ENCODE results near the gene ZEB2.
"Not testable (repeated sequence)": the region's sequence is repeated elsewhere in the genome, so short reads cannot be mapped to it uniquely, and the experiment has no call there.

Gene ZEB2

GRCh38 chr2:144376460-144376859, 143.5 kb downstream of the ZEB2 start:
- DNase-seq, result peak; percentile 81

GRCh38 chr2:144374163-144374661, 145.7 kb downstream of the ZEB2 start:
- peak; percentile 68 for DNase-seq

GRCh38 chr2:144372410-144373080, 147.4 kb downstream of the ZEB2 start:
- DNase-seq, result peak; percentile 69

GRCh38 chr2:144370937-144371584, 148.9 kb downstream of the ZEB2 start:
- no peak for DNase-seq

- DNase-seq, result no peak
Measured at GRCh38 chr2:144369416-144369815, 150.5 kb downstream of the ZEB2 start.

- no peak for DNase-seq
Measured at GRCh38 chr2:144366825-144367429, 153.0 kb downstream of the ZEB2 start.

GRCh38 chr2:144364944-144365738, 154.8 kb downstream of the ZEB2 start:
- DNase-seq, result peak; percentile 78

- DNase-seq, result not testable (repeated sequence)
Measured at GRCh38 chr2:144364247-144364646, 155.7 kb downstream of the ZEB2 start.

- DNase-seq, result no peak
Measured at GRCh38 chr2:144362401-144362800, 157.5 kb downstream of the ZEB2 start.

- DNase-seq, result no peak
Measured at GRCh38 chr2:144361742-144362141, 158.2 kb downstream of the ZEB2 start.

GRCh38 chr2:144359684-144360083, 160.2 kb downstream of the ZEB2 start:
- no peak for DNase-seq

- DNase-seq, result peak; percentile 88
Measured at GRCh38 chr2:144358979-144359541, 160.9 kb downstream of the ZEB2 start.

GRCh38 chr2:144358374-144358964, 161.4 kb downstream of the ZEB2 start:
- DNase-seq, result peak; percentile 72

GRCh38 chr2:144357623-144358373, 162.1 kb downstream of the ZEB2 start:
- peak; percentile 81 for DNase-seq

- DNase-seq, result peak; percentile 92
Measured at GRCh38 chr2:144356402-144356801, 163.5 kb downstream of the ZEB2 start.

- peak; percentile 55 for DNase-seq
Measured at GRCh38 chr2:144354953-144355352, 165.0 kb downstream of the ZEB2 start.

GRCh38 chr2:144351687-144352086, 168.2 kb downstream of the ZEB2 start:
- DNase-seq, result no peak

GRCh38 chr2:144350151-144350802, 169.6 kb downstream of the ZEB2 start:
- DNase-seq, result no peak

- no peak for DNase-seq
Measured at GRCh38 chr2:144349674-144350073, 170.2 kb downstream of the ZEB2 start.

GRCh38 chr2:144348846-144349245, 171.1 kb downstream of the ZEB2 start:
- no peak for DNase-seq

GRCh38 chr2:144346229-144346628, 173.7 kb downstream of the ZEB2 start:
- DNase-seq, result no peak
